Measurements from ENCODE around the gene HCFC1R1.
"Not testable (repeated sequence)": the region's sequence is repeated elsewhere in the genome, so short reads cannot be mapped to it uniquely, and the experiment has no call there.

HCFC1R1 gene

GRCh38 chr16:3023669-3024478, at the start of gene HCFC1R1, which contains the start of gene THOC6:
TSS of gene HCFC1R1 (minus strand) at chr16:3023942. CDS start at chr16:3023941, 1 bp downstream.
TSS of gene THOC6 (plus strand) at chr16:3024035. CDS start at chr16:3024327, 292 bp downstream.
- DNase-seq = peak; percentile 96

GRCh38 chr16:3073448-3073847, 49.7 kb upstream of the HCFC1R1 start:
- no peak for DNase-seq

- not testable (repeated sequence) for DNase-seq
Observed at GRCh38 chr16:3072576-3073263, 49.0 kb upstream of the HCFC1R1 start.

GRCh38 chr16:3072148-3072547, 48.4 kb upstream of the HCFC1R1 start:
- not testable (repeated sequence) for DNase-seq

- no peak for DNase-seq
Observed at GRCh38 chr16:3071655-3072054, 47.9 kb upstream of the HCFC1R1 start.

- DNase-seq = no peak
Observed at GRCh38 chr16:3070608-3071111, 46.9 kb upstream of the HCFC1R1 start.

GRCh38 chr16:3069146-3069545, 45.4 kb upstream of the HCFC1R1 start:
- not testable (repeated sequence) for DNase-seq

GRCh38 chr16:3068487-3068886, 44.7 kb upstream of the HCFC1R1 start:
- DNase-seq = no peak

GRCh38 chr16:3066440-3066748, 42.7 kb upstream of the HCFC1R1 start:
- no peak for DNase-seq

GRCh38 chr16:3065742-3066439, 42.1 kb upstream of the HCFC1R1 start:
- DNase-seq = no peak

- no peak for DNase-seq
Observed at GRCh38 chr16:3065069-3065741, 41.5 kb upstream of the HCFC1R1 start, which contains the start of gene IL32. TSS of gene IL32 (plus strand) at chr16:3065640. CDS start at chr16:3065812, 172 bp downstream.

GRCh38 chr16:3063625-3064386, 40.1 kb upstream of the HCFC1R1 start:
- no peak for DNase-seq

- DNase-seq = no peak
Observed at GRCh38 chr16:3062553-3062952, 38.8 kb upstream of the HCFC1R1 start.

- no peak for DNase-seq
Observed at GRCh38 chr16:3060339-3061127, 36.8 kb upstream of the HCFC1R1 start.

- no peak for DNase-seq
Observed at GRCh38 chr16:3059723-3060242, 36.0 kb upstream of the HCFC1R1 start.

GRCh38 chr16:3059041-3059722, 35.4 kb upstream of the HCFC1R1 start:
- peak; percentile 68 for DNase-seq

- DNase-seq = no peak
Observed at GRCh38 chr16:3058139-3059030, 34.6 kb upstream of the HCFC1R1 start.

- no peak for DNase-seq
Observed at GRCh38 chr16:3057181-3058138, 33.7 kb upstream of the HCFC1R1 start.
